HEK293 (cell line): ENCODE data around the gene TTC34.

Experiments used
- CTCF ChIA-PET: fragments of 350-600 bp; formaldehyde crosslinking; extraction: SDS; loops from one replicate; lab custom pipeline; 2021; ENCODE audit warnings: antibody characterized with exemption; lab: Yijun Ruan, JAX
- POLR2A ChIA-PET: fragments of 300-600 bp; formaldehyde crosslinking; extraction: SDS; loops from one replicate; lab custom pipeline; 2020; ENCODE audit warnings: antibody characterized with exemption, inconsistent platforms; lab: Yijun Ruan, JAX
- H3K27ac ChIP-seq: fragments of 200-500 bp; sonication (Bioruptor generic); 2 replicates; pipeline ENCODE4 v1.5.1; 2014; ENCODE audit warnings: low read depth, low read length, control low read depth, inconsistent platforms; ENCODE audit errors: extremely low read depth
- H3K36me3 ChIP-seq, 2 experiments: fragments of 200-500 bp in 1 of 2; sonication (Bioruptor generic) in 1 of 2; 1 replicate in 1 of 2; 2 replicates in 1 of 2; pipeline ENCODE4 v1.5.1; 2014 to 2017; ENCODE audit warnings: inconsistent platforms in 2 of 2, low read length in 2 of 2; ENCODE audit not compliant: control insufficient read depth in 2 of 2, insufficient read depth in 1 of 2
- H3K4me1 ChIP-seq: fragments of 200-500 bp; sonication (Bioruptor generic); 2 replicates; pipeline ENCODE4 v1.5.1; 2014; ENCODE audit warnings: mild to moderate bottlenecking, low read length, inconsistent platforms; ENCODE audit not compliant: control insufficient read depth, insufficient read depth
- H3K4me3 ChIP-seq: 2 replicates; pipeline ENCODE4 v1.5.1; 2011; ENCODE audit warnings: low read depth, mild to moderate bottlenecking, control low read depth, low read length, moderate library complexity
- H3K9me3 ChIP-seq: fragments of 200-500 bp; sonication (Bioruptor generic); 2 replicates; pipeline ENCODE4 v1.5.1; 2014; ENCODE audit warnings: low read depth, low read length, inconsistent platforms; ENCODE audit not compliant: control insufficient read depth, insufficient read depth
- EGR2 ChIP-seq: fragments of 450-650 bp; formaldehyde crosslinking; IDR thresholded peaks from 2 replicates; pipeline ENCODE4 v1.5.1; 2016; ENCODE audit warnings: low read depth, missing biosample characterization, missing genetic modification characterization
- GLIS1 ChIP-seq: fragments of 450-650 bp; formaldehyde crosslinking; IDR thresholded peaks from 2 replicates; pipeline ENCODE4 v1.5.1; 2016; ENCODE audit warnings: missing biosample characterization, missing genetic modification characterization
- IKZF3 ChIP-seq: fragments of 450-650 bp; IDR thresholded peaks from 2 replicates; pipeline ENCODE4 v1.5.0; 2018; ENCODE audit warnings: missing biosample characterization, mild to moderate bottlenecking, missing genetic modification characterization, moderate library complexity
- KLF9 ChIP-seq: fragments of 450-650 bp; formaldehyde crosslinking; IDR thresholded peaks from 2 replicates; pipeline ENCODE4 v1.5.1; 2016; ENCODE audit warnings: missing biosample characterization, missing genetic modification characterization, low read depth
- OSR2 ChIP-seq: fragments of 450-650 bp; formaldehyde crosslinking; IDR thresholded peaks from 2 replicates; pipeline ENCODE4 v1.5.1; 2016; ENCODE audit warnings: missing biosample characterization, missing genetic modification characterization
- SCRT1 ChIP-seq: fragments of 450-650 bp; formaldehyde crosslinking; IDR thresholded peaks from 2 replicates; pipeline ENCODE4 v1.5.1; 2016; ENCODE audit warnings: missing biosample characterization, missing genetic modification characterization, borderline replicate concordance
- SETDB1 ChIP-seq: IDR thresholded peaks from one replicate; pipeline ENCODE4 v1.6.1; 2017; ENCODE audit warnings: mild to moderate bottlenecking, low read length, moderate library complexity, mixed read lengths; ENCODE audit not compliant: insufficient read length
- ZBTB11 ChIP-seq: fragments of 450-650 bp; formaldehyde crosslinking; conservative IDR thresholded peaks from 2 replicates; pipeline ENCODE4 v1.5.1; 2016; ENCODE audit warnings: low read depth, missing biosample characterization, missing genetic modification characterization
- ZBTB20 ChIP-seq: fragments of 450-650 bp; formaldehyde crosslinking; IDR thresholded peaks from 2 replicates; pipeline ENCODE4 v1.5.1; 2016; ENCODE audit warnings: missing biosample characterization, missing genetic modification characterization
- ZFHX2 ChIP-seq: fragments of 450-650 bp; formaldehyde crosslinking; conservative IDR thresholded peaks from 2 replicates; pipeline ENCODE4 v1.5.1; 2016; ENCODE audit warnings: missing biosample characterization, missing genetic modification characterization
- ZNF157 ChIP-seq: fragments of 450-650 bp; formaldehyde crosslinking; IDR thresholded peaks from 2 replicates; pipeline ENCODE4 v1.5.1; 2016; ENCODE audit warnings: missing biosample characterization, missing genetic modification characterization
- ZNF391 ChIP-seq: fragments of 450-650 bp; formaldehyde crosslinking; IDR thresholded peaks from 2 replicates; pipeline ENCODE4 v1.5.1; 2016; ENCODE audit warnings: low read depth, missing biosample characterization, missing genetic modification characterization, borderline replicate concordance
- ZNF529 ChIP-seq: fragments of 450-650 bp; formaldehyde crosslinking; IDR thresholded peaks from 2 replicates; pipeline ENCODE4 v1.5.1; 2017; ENCODE audit warnings: missing genetic modification characterization, missing biosample characterization; ENCODE audit not compliant: insufficient replicate concordance
- ZNF629 ChIP-seq: fragments of 450-650 bp; formaldehyde crosslinking; IDR thresholded peaks from 2 replicates; pipeline ENCODE4 v1.5.1; 2017; ENCODE audit warnings: missing biosample characterization, missing genetic modification characterization
- ZNF701 ChIP-seq: fragments of 450-650 bp; formaldehyde crosslinking; IDR thresholded peaks from 2 replicates; pipeline ENCODE4 v1.5.1; 2016; ENCODE audit warnings: missing biosample characterization, missing genetic modification characterization
- TF ChIP-seq, protein P1 (sequence below): sonication (generic); formaldehyde crosslinking; IDR thresholded peaks from 2 replicates; pipeline ENCODE4 v1.8.1; 2022; ENCODE audit warnings: mild to moderate bottlenecking, moderate library complexity, missing genetic modification reagents
- TF ChIP-seq, protein P2 (sequence below): fragments of 450-650 bp; formaldehyde crosslinking; IDR thresholded peaks from 2 replicates; pipeline ENCODE4 v1.5.1; 2016; ENCODE audit warnings: missing biosample characterization, missing genetic modification characterization

TTC34 gene

GRCh38 chr1:2850502-2850901, 49.0 kb upstream of the TTC34 start:
- POLR2A ChIA-PET, result no interaction called here
- Histone ChIP-seq H3K9me3 (no peaks in the 10 kb centered on the region), H3K4me3 (no peak overlapping the region), H3K4me1 (no peaks in the 10 kb centered on the region)
- CTCF ChIA-PET, result no interaction called here
- TF ChIP-seq ZBTB20 (tag by site-specific recombination), result 0 out of 2 replicates have a peak, but pooled peaks have one; percentile 21
- no peak for TF ChIP-seq ZNF157
- TF ChIP-seq, all 188 proteins: peak for 1
- Histone ChIP-seq H3K36me3 (no peaks in the 10 kb centered on the region), H3K27ac (no peak overlapping the region)

DNA sequence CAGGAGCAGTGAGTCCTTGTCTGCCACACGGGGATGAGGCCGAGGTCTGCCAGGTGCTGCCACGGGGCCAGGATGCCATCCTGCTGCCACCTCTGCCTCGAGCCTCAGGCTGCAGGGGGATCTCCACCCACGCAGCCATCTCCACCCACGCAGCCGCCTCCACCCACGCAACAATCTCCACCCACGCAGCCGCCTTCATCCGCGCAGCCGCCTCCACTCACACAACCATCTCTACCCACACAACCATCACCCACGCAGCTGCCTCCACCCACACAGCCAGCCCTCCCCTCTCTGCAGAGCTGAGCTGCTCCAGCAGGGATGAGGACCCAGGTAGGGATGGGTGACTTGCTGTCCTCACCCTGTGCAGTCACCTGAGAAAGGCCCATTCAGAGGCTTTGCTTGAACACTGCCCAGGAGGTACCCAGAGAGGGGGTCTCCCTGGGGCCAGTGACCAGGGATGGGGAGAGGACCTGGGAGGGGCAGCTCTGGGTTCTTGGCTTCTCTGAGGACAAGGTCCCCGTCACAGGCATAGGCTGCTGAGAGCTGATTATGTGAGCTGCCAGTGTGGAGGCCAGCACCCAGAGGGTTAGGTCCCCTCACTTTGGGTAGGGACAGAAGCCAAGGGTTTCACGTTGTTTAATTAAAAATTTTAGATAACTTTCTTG, 46.6 kb upstream of the TTC34 start:
- CTCF ChIA-PET, result no interaction called here
- Histone ChIP-seq H3K36me3 (no peaks in the 10 kb centered on the region), H3K9me3 (no peaks in the 10 kb centered on the region; the same call in none of the 2 replicates), H3K27ac (no peak overlapping the region), H3K4me3 (no peak overlapping the region)
- TF ChIP-seq ZFHX2 (peak; percentile 100), EGR2 (tag by site-specific recombination) (peak; percentile 100), IKZF3 (tag by site-specific recombination) (no peak), OSR2 (no peak)
- TF ChIP-seq, all 188 proteins: peak for 2
- H3K4me1 ChIP-seq, result no peaks in the 10 kb centered on the region
- POLR2A ChIA-PET, result no interaction called here

DNA sequence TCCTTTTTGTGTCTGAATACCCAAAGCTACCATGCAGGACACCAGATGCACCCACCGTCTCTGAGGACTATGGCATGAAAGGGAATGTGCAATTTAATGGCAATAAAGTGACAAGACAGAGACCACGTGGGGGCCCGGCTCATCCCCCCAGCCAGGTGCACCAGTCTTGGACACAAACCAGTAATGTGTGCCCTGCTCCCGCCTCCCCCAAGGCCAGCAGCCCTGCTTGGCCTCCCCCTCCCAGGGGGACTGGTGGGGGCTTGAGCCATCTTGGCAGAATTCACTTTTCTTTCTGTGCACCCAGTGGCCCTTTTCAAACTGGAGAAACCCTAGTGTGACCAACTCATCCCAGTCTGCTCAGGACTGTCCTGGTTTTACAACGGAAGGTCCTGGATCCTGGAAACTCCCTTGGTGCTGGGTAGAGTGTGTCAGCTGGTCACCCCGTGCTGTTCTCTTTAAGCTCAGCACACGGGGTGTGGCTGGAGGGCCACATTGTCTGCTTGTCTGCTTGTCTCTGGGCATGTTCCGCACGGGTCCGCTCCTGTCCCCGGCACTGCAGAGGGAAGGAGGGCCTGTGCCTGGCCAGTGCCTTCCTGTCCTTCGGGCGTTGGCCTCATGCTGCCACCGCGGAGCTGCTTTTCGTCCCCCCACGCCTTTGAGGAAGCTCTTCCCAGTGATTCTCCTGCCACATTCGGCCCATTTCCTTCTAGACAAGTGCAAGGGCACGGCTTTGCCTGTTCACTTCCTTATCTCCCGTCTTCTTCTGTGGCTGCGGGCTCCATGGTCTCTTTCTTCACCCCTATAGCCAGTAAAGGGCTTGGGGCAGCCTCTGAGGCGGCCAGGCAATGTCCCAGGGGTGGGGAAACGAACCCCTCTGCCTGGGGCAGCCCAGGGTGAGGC, 45.8 kb upstream of the TTC34 start:
- ChIA-PET POLR2A (no interaction called here), CTCF (no interaction called here)
- Histone ChIP-seq H3K36me3 (no peaks in the 10 kb centered on the region), H3K4me1 (no peaks in the 10 kb centered on the region), H3K9me3 (no peaks in the 10 kb centered on the region; the same call in none of the 2 replicates), H3K4me3 (no peak overlapping the region), H3K27ac (no peak overlapping the region)
- TF ChIP-seq ZBTB11 (tag by site-specific recombination) (no peak), ZNF701 (tag by site-specific recombination) (no peak), KLF9 (tag by site-specific recombination) (no peak), SCRT1 (no peak), GLIS1 (tag by site-specific recombination) (no peak), SETDB1 (no peak), ZNF629 (tag by site-specific recombination) (no peak), ZNF391 (tag by site-specific recombination) (no peak), ZNF529 (tag by site-specific recombination) (no peak)
- TF ChIP-seq, protein P1, sequence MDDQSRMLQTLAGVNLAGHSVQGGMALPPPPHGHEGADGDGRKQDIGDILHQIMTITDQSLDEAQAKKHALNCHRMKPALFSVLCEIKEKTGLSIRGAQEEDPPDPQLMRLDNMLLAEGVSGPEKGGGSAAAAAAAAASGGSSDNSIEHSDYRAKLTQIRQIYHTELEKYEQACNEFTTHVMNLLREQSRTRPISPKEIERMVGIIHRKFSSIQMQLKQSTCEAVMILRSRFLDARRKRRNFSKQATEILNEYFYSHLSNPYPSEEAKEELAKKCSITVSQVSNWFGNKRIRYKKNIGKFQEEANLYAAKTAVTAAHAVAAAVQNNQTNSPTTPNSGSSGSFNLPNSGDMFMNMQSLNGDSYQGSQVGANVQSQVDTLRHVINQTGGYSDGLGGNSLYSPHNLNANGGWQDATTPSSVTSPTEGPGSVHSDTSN (CRISPR knock-in tag), result no peak
- TF ChIP-seq, protein P2, sequence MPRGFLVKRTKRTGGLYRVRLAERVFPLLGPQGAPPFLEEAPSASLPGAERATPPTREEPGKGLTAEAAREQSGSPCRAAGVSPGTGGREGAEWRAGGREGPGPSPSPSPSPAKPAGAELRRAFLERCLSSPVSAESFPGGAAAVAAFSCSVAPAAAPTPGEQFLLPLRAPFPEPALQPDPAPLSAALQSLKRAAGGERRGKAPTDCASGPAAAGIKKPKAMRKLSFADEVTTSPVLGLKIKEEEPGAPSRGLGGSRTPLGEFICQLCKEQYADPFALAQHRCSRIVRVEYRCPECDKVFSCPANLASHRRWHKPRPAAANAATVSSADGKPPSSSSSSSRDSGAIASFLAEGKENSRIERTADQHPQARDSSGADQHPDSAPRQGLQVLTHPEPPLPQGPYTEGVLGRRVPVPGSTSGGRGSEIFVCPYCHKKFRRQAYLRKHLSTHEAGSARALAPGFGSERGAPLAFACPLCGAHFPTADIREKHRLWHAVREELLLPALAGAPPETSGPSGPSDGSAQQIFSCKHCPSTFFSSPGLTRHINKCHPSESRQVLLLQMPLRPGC (tag by site-specific recombination), result no peak
